Naive thymus-derived CD4-positive, alpha-beta T cell (primary cell): ENCODE measurements around the gene RSPO3. TPM values are rescaled to one million over a fixed set of nuclear protein-coding genes. Genes with fewer than 3 reads are reported as not detected.

Source experiments
- ATAC-seq: fragments of 150-1000 bp; cut with Tn5 transposase; 2 replicates; pipeline ENCODE4 v1.10.0; 2021; ENCODE audit warnings: mild to moderate bottlenecking, moderate library complexity
- CTCF ChIA-PET: fragments of 350-600 bp; sonication (Branson Sonifier 250); formaldehyde crosslinking; loops from one replicate; lab custom pipeline; 2021; ENCODE audit warnings: antibody characterized with exemption; lab: Charles Lee
- POLR2A ChIA-PET: fragments of 350-600 bp; sonication (Branson Sonifier 250); formaldehyde crosslinking; loops from one replicate; lab custom pipeline; 2021; ENCODE audit warnings: antibody characterized with exemption, inconsistent platforms; lab: Charles Lee
- DNase-seq, 9 donors: peaks; one replicate each; pipeline versions ENCODE4 v3.0.0 to v3.0.0-alpha.2; 2020 to 2022; ENCODE audit warnings: mixed read lengths in 1 of 9
- H3K27ac ChIP-seq: one replicate; pipeline ENCODE4 v1.7.0; 2013; ENCODE audit warnings: mild to moderate bottlenecking, low read depth, low read length, moderate library complexity
- H3K27me3 ChIP-seq, 2 donors: one replicate each; pipeline ENCODE4 v1.7.0; 2013; ENCODE audit warnings: low read length in 2 of 2, mild to moderate bottlenecking in 2 of 2, moderate library complexity in 2 of 2; ENCODE audit not compliant: control insufficient read depth in 2 of 2, insufficient read depth in 2 of 2
- H3K36me3 ChIP-seq, 3 experiments: 1 replicate in 2 of 3; 2 replicates in 1 of 3; pipeline ENCODE4 v1.7.0; 2013; ENCODE audit warnings: low read length in 3 of 3, mild to moderate bottlenecking in 3 of 3, moderate library complexity in 1 of 3; ENCODE audit not compliant: insufficient read depth in 3 of 3, control insufficient read depth in 2 of 3
- H3K4me1 ChIP-seq, 2 donors: one replicate each; pipeline ENCODE4 v1.7.0; 2013; ENCODE audit warnings: low read length in 2 of 2, mild to moderate bottlenecking in 2 of 2, moderate library complexity in 1 of 2; ENCODE audit not compliant: control insufficient read depth in 2 of 2, insufficient read depth in 2 of 2
- H3K4me3 ChIP-seq: 2 replicates; pipeline ENCODE4 v1.7.0; 2013; ENCODE audit warnings: mild to moderate bottlenecking, low read length
- H3K9me3 ChIP-seq, 3 experiments: 1 replicate in 2 of 3; 2 replicates in 1 of 3; pipeline ENCODE4 v1.7.0; 2013; ENCODE audit warnings: low read length in 3 of 3; ENCODE audit not compliant: control insufficient read depth in 2 of 3
- H3K27ac Mint-ChIP-seq, 9 donors: one replicate each; pipeline ENCODE4 v1.8.0; 2020 to 2022; ENCODE audit warnings: mixed read lengths in 9 of 9, mild to moderate bottlenecking in 8 of 9, moderate library complexity in 5 of 9, inconsistent platforms in 2 of 9
- H3K27me3 Mint-ChIP-seq, 5 donors: one replicate each; pipeline ENCODE4 v1.8.0; 2021 to 2022; ENCODE audit warnings: mixed read lengths in 5 of 5, mild to moderate bottlenecking in 1 of 5
- H3K36me3 Mint-ChIP-seq, 5 donors: one replicate each; pipeline ENCODE4 v1.8.0; 2020 to 2022; ENCODE audit warnings: mixed read lengths in 5 of 5, mild to moderate bottlenecking in 3 of 5, inconsistent platforms in 1 of 5
- H3K4me1 Mint-ChIP-seq, 7 donors: one replicate each; pipeline ENCODE4 v1.8.0; 2020 to 2022; ENCODE audit warnings: mixed read lengths in 7 of 7, mild to moderate bottlenecking in 3 of 7, inconsistent platforms in 1 of 7
- H3K4me3 Mint-ChIP-seq, 10 donors: one replicate each; pipeline ENCODE4 v1.8.0; 2020 to 2022; ENCODE audit warnings: mild to moderate bottlenecking in 10 of 10, mixed read lengths in 10 of 10, moderate library complexity in 6 of 10, inconsistent platforms in 2 of 10
- H3K9me3 Mint-ChIP-seq, 11 donors: one replicate each; pipeline ENCODE4 v1.8.0; 2020 to 2022; ENCODE audit warnings: mixed read lengths in 11 of 11, mild to moderate bottlenecking in 4 of 11, inconsistent platforms in 1 of 11, moderate library complexity in 1 of 11
- intact Hi-C, 2 donors: fragments of 100-400 bp; cut with micrococcal nuclease; formaldehyde crosslinking; loops; one replicate each; pipeline ENCODE4 v1.15.1; 2023
- polyA plus RNA-seq, 2 donors: library from polyadenylated mRNA; unstranded; fragments of 300-500 nt; fragmentation: Illumina TruSeq; gene quantifications; one replicate each; pipeline ENCODE4 v1.2.3, GENCODE V29; 2021
- total RNA-seq, 6 experiments: library from RNA in 5 of 6; stranded (reverse) in 5 of 6; gene quantifications; 1 replicate in 5 of 6; 2 replicates in 1 of 6; pipeline ENCODE4 v1.2.3 and lab custom pipeline; 2021 to 2026

Gene RSPO3
- total and polyA plus RNA-seq, 7 experiments from 2014 or later = not detected

DNA sequence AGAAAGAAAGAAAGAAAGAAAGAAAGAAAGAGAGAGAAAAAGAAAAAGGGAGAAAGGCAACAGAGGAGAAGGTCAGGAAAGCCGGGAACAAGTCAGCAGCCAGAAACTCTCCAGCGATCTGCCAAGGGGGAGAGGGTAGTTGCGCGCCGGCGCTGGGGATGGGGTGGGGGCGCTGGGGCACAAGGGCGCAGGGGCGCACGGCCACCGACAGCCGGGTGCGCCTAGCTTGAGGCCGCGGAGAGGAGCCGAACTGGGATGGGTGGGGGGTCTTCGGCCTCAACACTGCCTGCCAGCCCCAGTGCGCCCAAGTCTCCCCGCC, 533 bp upstream of the RSPO3 start:
- H3K27ac Mint-ChIP-seq = no peak overlapping the region
- no peaks in the 10 kb centered on the region for H3K9me3 ChIP-seq
- H3K36me3 ChIP-seq = no peaks in the 10 kb centered on the region
- H3K9me3 Mint-ChIP-seq = no peaks in the 10 kb centered on the region
- peaks cover 58 to 86% (median 71%) of the 10 kb centered on the region in 5 donors for H3K27me3 Mint-ChIP-seq
- no peak overlapping the region for H3K27ac ChIP-seq
- H3K4me3 ChIP-seq = no peak overlapping the region
- no peaks in the 10 kb centered on the region for H3K4me1 ChIP-seq
- ChIA-PET POLR2A (no interaction called here), CTCF (no interaction called here)
- H3K4me3 Mint-ChIP-seq = peak overlapping the region in 9 of 10 donors; percentile 31 to 86 (median 60)
- no peaks in the 10 kb centered on the region for H3K36me3 Mint-ChIP-seq
- ATAC-seq (no peak), DNase-seq (no peak)
- intact Hi-C loops = no loop called here
- H3K27me3 ChIP-seq = peaks cover 5 to 15% of the 10 kb centered on the region in 2 donors
- H3K4me1 Mint-ChIP-seq = peaks cover 16 to 32% (median 20%) of the 10 kb centered on the region in 7 donors

DNA sequence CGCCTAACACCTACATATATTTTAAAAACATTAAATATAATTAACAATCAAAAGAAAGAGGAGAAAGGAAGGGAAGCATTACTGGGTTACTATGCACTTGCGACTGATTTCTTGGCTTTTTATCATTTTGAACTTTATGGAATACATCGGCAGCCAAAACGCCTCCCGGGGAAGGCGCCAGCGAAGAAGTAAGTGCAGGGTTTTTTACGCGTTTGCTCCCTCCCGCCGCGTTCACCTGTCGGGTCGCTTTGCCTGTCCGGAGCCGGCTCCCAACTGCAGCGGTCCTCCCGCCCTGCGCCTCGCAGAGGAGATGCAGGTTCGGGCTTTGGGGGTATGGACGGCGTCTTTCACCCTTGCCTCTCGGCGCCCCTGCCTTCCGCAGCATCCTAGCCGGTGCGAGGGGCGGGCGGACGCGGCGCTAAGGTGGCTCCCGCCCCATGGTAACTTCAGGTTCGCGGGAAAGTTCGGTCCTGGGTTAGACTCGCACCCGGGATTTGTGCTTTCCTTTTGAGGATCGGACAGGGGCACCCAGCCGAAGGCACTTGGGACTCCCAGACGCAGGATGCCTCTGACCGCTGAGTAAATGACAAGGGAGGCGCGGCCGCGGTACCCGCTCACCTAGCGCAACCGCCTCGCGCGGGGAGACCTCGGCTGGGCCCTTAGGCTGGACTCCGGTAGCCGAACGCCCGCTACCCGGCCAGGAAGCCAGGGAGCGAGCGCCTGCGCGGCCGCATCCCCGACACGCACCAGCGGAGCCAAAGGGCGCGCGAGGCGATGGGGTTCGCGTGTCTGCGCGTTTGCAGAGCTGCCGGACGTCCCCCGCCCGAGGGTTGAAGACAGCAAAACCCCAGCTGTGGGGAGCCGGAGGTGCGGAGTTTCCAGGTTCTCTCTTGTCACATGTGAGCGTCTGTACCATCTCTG, 891 bp downstream of the RSPO3 start:
- POLR2A ChIA-PET = no interaction called here
- DNase-seq (peak in 1 of 9 donors; percentile 22), ATAC-seq (no peak)
- Histone ChIP-seq H3K27me3 (peaks cover 5 to 15% of the 10 kb centered on the region in 2 donors), H3K4me3 (no peak overlapping the region), H3K4me1 (no peaks in the 10 kb centered on the region), H3K9me3 (no peaks in the 10 kb centered on the region), H3K36me3 (no peaks in the 10 kb centered on the region), H3K27ac (no peak overlapping the region)
- Mint-ChIP-seq H3K27ac (no peak overlapping the region), H3K4me3 (peak overlapping the region; percentile 48 to 86 (median 77)), H3K9me3 (no peaks in the 10 kb centered on the region), H3K4me1 (peaks cover 16 to 32% (median 20%) of the 10 kb centered on the region in 7 donors), H3K36me3 (no peaks in the 10 kb centered on the region), H3K27me3 (peaks cover 65 to 85% (median 74%) of the 10 kb centered on the region in 5 donors)
- CTCF ChIA-PET = no interaction called here
- intact Hi-C loops = loop anchor here in 1 of 2 donors (2.0 kb wide), 1 partner anchor 1967 kb away; the partner anchor contains the start of gene TPD52L1

DNA sequence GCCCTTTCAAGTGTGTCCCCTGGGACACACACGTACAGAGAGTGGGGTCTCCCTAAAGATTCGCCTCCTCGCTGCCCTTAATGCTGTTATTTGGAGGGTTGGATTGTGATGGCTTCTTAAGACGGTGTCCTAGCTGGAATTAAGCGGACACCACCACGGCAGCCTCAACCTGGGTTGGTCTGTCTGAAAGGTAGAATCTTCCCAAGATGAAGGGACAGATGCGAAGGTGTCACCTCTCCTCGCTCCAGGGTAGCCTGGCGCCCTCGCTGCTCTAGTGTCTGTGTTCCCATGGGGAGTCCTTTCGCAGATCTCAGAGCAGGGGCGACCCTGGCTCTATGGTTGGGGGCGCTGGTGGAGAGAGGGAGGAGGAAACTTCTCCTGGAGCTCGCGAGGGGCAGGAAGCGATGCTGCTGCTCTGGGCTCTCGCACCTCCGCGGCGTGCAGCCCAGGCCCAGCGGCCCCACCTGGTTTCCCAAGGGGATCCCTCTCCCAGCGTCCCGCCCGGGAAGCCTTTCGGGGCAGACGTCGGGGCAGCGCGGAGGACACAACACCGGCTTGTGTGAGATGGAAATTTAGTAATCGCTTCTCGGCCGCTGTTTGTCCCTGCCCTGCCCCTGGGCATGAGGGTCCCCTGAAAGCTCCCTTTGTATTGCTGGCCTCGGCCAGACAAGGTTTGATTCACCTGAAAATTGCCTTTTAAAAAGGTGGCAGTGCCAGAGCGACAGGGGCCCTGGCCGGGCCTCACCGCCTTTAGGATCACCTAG, 1.7 kb downstream of the RSPO3 start:
- Mint-ChIP-seq H3K4me3 (peak overlapping the region in 9 of 10 donors; percentile 32 to 86 (median 72)), H3K27ac (no peak overlapping the region), H3K9me3 (no peaks in the 10 kb centered on the region), H3K27me3 (peaks cover 68 to 79% (median 70%) of the 10 kb centered on the region in 5 donors), H3K36me3 (no peaks in the 10 kb centered on the region), H3K4me1 (peaks cover 16 to 32% (median 20%) of the 10 kb centered on the region in 7 donors)
- Histone ChIP-seq H3K36me3 (no peaks in the 10 kb centered on the region), H3K4me1 (no peaks in the 10 kb centered on the region), H3K9me3 (no peaks in the 10 kb centered on the region), H3K27ac (no peak overlapping the region), H3K4me3 (no peak overlapping the region), H3K27me3 (peaks cover 5 to 15% of the 10 kb centered on the region in 2 donors)
- DNase-seq (peak in 1 of 9 donors; percentile 22), ATAC-seq (no peak)
- intact Hi-C loops = loop anchor here in 1 of 2 donors (2.0 kb wide), 1 partner anchor 1967 kb away; the partner anchor contains the start of gene TPD52L1
- ChIA-PET POLR2A (no interaction called here), CTCF (no interaction called here)

DNA sequence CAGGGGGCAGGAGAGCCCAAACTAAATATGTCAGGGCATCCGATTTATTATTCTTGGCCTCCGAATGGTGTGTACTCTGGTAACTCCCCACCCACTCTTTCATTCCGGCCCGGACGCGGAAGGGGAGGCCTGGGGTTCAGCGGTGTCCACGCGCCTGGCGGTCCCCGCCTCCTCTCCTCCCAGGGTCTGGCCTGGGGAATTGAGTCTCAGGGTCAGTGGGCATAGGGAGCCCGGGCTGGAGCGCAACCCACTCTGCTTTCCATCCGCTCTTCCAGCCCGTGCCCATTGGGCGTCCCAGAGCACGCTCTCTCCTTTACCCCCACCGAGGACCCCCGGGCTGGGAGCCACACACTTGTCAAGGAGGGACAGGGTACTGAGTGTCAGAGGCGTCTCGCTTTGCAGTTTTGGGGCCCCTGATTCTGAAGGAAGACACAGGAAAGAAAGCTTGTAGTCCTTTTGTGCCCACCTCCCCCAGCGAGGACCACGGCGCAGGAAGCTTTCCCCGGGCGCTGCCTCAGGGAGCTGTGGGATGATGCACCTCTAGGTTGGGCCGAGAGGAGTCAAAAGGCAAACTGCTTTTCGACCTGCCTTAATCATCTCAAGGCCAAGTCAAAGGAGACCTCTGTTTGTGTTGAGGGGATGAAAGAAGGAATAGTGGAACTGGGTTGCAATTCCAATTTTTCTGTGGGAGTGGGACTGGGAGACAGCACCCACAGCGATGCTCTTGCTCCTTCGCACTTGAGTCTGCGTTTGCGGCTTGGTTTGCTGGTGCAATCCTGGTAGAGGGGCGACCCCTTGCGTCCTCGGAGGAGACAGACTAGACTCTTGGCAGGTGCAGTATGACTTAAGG, 2.5 kb downstream of the RSPO3 start:
- peaks cover 4 to 15% of the 10 kb centered on the region in 2 donors for H3K27me3 ChIP-seq
- H3K27ac Mint-ChIP-seq = no peak overlapping the region
- intact Hi-C loops = loop anchor here (1.0 to 2.0 kb wide), 3 partner anchors 317 to 1968 kb away; partner anchors contain the start of gene TPD52L1 (in 1 of the 2)

DNA sequence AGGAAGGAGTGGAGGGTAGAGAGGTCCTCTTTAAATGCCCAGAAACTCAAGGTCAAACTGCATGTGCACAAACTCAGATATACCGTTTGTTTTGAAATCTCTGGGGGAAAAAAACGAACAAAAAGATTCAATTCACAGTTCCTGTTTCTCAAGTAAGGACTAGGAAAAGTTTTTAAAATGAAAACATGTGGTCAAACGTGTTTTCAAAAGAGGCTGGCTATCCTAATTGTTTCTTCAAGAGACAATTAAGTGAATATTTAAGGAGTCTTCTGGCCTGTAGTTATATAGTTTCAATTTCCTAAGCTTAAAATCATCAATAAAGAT, 3.1 kb downstream of the RSPO3 start:
- CTCF ChIA-PET = interaction anchor here (0.5 kb wide), 1 partner anchor 406 kb away, joined by 3 read pairs; no protein-coding TSS in a partner anchor
- no peak for DNase-seq
- H3K4me3 Mint-ChIP-seq = peak overlapping the region in 8 of 10 donors; percentile 7 to 86 (median 56)
- Histone ChIP-seq H3K36me3 (no peaks in the 10 kb centered on the region), H3K9me3 (no peaks in the 10 kb centered on the region), H3K27me3 (peaks cover 0 to 15% of the 10 kb centered on the region in 2 donors), H3K4me3 (no peak overlapping the region), H3K4me1 (no peaks in the 10 kb centered on the region), H3K27ac (no peak overlapping the region)
- POLR2A ChIA-PET = no interaction called here
- no peak for ATAC-seq
- H3K27me3 Mint-ChIP-seq = peaks cover 57 to 72% (median 64%) of the 10 kb centered on the region in 5 donors
- H3K36me3 Mint-ChIP-seq = no peaks in the 10 kb centered on the region
- peaks cover 16 to 32% (median 20%) of the 10 kb centered on the region in 7 donors for H3K4me1 Mint-ChIP-seq
- intact Hi-C loops = loop anchor here (1.0 to 2.0 kb wide), 3 partner anchors 317 to 1969 kb away; partner anchors contain the start of gene TPD52L1 (in 1 of the 2)
- no peaks in the 10 kb centered on the region for H3K9me3 Mint-ChIP-seq
- H3K27ac Mint-ChIP-seq = no peak overlapping the region

More for the DNA sequence above, 2.5 kb downstream of the RSPO3 start:
- Mint-ChIP-seq H3K27me3 (peaks cover 63 to 76% (median 69%) of the 10 kb centered on the region in 5 donors), H3K36me3 (no peaks in the 10 kb centered on the region), H3K4me3 (peak overlapping the region; percentile 7 to 86 (median 54)), H3K9me3 (no peaks in the 10 kb centered on the region), H3K4me1 (peaks cover 16 to 32% (median 20%) of the 10 kb centered on the region in 7 donors)
- Histone ChIP-seq H3K36me3 (no peaks in the 10 kb centered on the region), H3K4me3 (no peak overlapping the region), H3K9me3 (no peaks in the 10 kb centered on the region), H3K27ac (no peak overlapping the region), H3K4me1 (no peaks in the 10 kb centered on the region)
- CTCF ChIA-PET = no interaction called here
- ATAC-seq (peak; percentile 80), DNase-seq (peak in 7 of 9 donors; percentile 13 to 72 (median 38))
- POLR2A ChIA-PET = no interaction called here

DNA sequence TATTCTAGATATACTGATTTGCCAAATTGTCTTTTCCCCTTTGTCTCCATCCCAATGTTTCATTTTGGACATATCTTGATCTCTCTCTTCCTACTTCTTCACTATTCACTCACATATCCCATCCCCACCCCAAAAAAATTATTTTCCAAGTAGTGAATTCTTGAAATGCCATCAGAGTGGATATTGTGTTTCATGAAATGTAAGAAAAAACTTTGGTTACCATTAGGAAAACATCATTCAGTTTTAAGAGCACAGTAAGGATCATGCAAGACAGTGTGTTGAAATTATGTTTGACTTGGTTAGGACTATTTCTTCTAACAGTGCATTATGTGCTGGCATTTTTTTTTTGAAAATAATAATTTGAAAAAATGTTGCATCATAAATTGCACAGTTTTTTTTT, 5.7 kb downstream of the RSPO3 start:
- DNase-seq (no peak), ATAC-seq (no peak)
- H3K4me1 Mint-ChIP-seq = peaks cover 10 to 19% (median 12%) of the 10 kb centered on the region in 7 donors
- H3K27ac Mint-ChIP-seq = no peak overlapping the region
- Histone ChIP-seq H3K4me3 (no peak overlapping the region), H3K9me3 (no peaks in the 10 kb centered on the region), H3K27me3 (peaks cover 0 to 15% of the 10 kb centered on the region in 2 donors), H3K4me1 (no peaks in the 10 kb centered on the region), H3K36me3 (no peaks in the 10 kb centered on the region), H3K27ac (no peak overlapping the region)
- intact Hi-C loops = no loop called here
- POLR2A ChIA-PET = no interaction called here
- CTCF ChIA-PET = no interaction called here
- H3K27me3 Mint-ChIP-seq = peaks cover 42 to 67% (median 52%) of the 10 kb centered on the region in 5 donors
- H3K36me3 Mint-ChIP-seq = no peaks in the 10 kb centered on the region
- H3K9me3 Mint-ChIP-seq = no peaks in the 10 kb centered on the region
- no peak overlapping the region for H3K4me3 Mint-ChIP-seq
